ENCODE results near the gene KCNE1. TPM values are rescaled to one million over a fixed set of nuclear protein-coding genes. Genes with fewer than 3 reads are reported as not detected.

The KCNE1 gene
- total RNA-seq, 1 experiment from 2014 or later, result 0.14 TPM

- no TSS peak for BruUV-seq (replicated peaks)
- H3K36me3 Mint-ChIP-seq (ENCODE audit: insufficient read depth, unreplicated experiment), result no peaks in the 10 kb centered on the region
- H3K9me3 Mint-ChIP-seq (ENCODE audit: unreplicated experiment), result peaks cover 7% of the 10 kb centered on the region
- ChIA-PET CTCF (interaction anchor here (0.9 to 1.4 kb wide), 4 partner anchors 11 to 75 kb away, joined by 3 to 6 read pairs (median 4); no protein-coding TSS in a partner anchor), POLR2A (no interaction called here)
- no peak for TF ChIP-seq CTCF (IDR thresholded peaks at IDR 0.05; ENCODE audit: unreplicated experiment)
- H3K4me1 Mint-ChIP-seq (ENCODE audit: insufficient read depth, unreplicated experiment), result peaks cover 6% of the 10 kb centered on the region
- H3K27me3 Mint-ChIP-seq (ENCODE audit: insufficient read depth, unreplicated experiment), result no peaks in the 10 kb centered on the region
- intact Hi-C loops (cut with micrococcal nuclease), result loop anchor here (10.0 kb wide), 1 partner anchor 62 kb away; no protein-coding TSS in a partner anchor
- no peak overlapping the region for H3K4me3 Mint-ChIP-seq (ENCODE audit: unreplicated experiment)
- H3K27ac Mint-ChIP-seq (ENCODE audit: low read depth, unreplicated experiment), result no peak overlapping the region
- DNase-seq (ENCODE audit: unreplicated experiment), result no peak
These were observed 31.0 kb upstream of the KCNE1 start for GRCh38 chr21:34543017-34543416.

DNA sequence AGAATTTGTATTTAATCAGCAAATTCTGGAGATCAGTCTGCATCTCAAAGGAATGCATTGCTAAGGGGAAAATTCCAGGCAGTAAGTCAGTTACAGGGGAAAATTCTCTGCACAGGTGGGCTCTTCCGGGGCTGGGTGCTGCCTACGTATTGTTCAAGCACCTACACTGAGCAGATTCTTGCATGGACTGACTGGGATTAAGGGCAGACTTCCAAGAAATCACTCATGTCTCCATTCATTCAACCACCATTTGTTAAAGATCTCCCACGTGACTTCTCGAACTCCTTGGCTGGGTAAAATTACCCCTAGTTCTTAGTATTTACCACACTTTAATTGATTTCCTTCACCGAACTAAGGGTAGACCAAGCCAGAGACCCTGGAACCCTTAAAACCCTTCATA, 28.2 kb upstream of the KCNE1 start:
- Mint-ChIP-seq H3K4me1 (ENCODE audit: insufficient read depth, unreplicated experiment) (no peaks in the 10 kb centered on the region), H3K27me3 (ENCODE audit: insufficient read depth, unreplicated experiment) (no peaks in the 10 kb centered on the region), H3K4me3 (ENCODE audit: unreplicated experiment) (no peak overlapping the region), H3K27ac (ENCODE audit: low read depth, unreplicated experiment) (no peak overlapping the region), H3K36me3 (ENCODE audit: insufficient read depth, unreplicated experiment) (peaks cover 5% of the 10 kb centered on the region), H3K9me3 (ENCODE audit: unreplicated experiment) (peaks cover 7% of the 10 kb centered on the region)
- POLR2A ChIA-PET, result no interaction called here
- no TSS peak for BruUV-seq (replicated peaks)
- DNase-seq (ENCODE audit: unreplicated experiment), result no peak
- intact Hi-C loops (cut with micrococcal nuclease), result loop anchor here (10.0 kb wide), 1 partner anchor 65 kb away; no protein-coding TSS in a partner anchor
- TF ChIP-seq CTCF (IDR thresholded peaks at IDR 0.05; ENCODE audit: unreplicated experiment), result no peak
- CTCF ChIA-PET, result no interaction called here

DNA sequence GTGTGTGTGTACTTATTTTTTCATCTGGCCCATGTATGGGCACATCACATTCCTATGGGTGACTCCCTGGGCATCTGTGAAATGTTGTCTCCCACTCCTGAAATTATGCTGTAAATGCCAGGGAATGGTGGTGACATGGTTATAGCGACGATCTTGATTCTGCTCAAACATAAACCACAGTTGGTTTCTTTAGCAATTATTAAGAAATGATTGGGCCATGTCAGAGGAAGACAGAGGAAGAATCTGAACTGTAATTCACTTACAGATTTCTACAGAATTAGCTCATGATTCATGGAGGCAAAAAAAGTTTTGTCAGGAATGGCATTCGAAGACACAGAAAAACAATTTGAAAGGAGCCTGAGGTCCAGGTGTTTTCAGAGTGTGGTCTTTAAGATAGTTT, 25.8 kb upstream of the KCNE1 start:
- POLR2A ChIA-PET, result no interaction called here
- no peak for TF ChIP-seq CTCF (IDR thresholded peaks at IDR 0.05; ENCODE audit: unreplicated experiment)
- Mint-ChIP-seq H3K4me1 (ENCODE audit: insufficient read depth, unreplicated experiment) (no peaks in the 10 kb centered on the region), H3K36me3 (ENCODE audit: insufficient read depth, unreplicated experiment) (peaks cover 5% of the 10 kb centered on the region), H3K27me3 (ENCODE audit: insufficient read depth, unreplicated experiment) (no peaks in the 10 kb centered on the region), H3K27ac (ENCODE audit: low read depth, unreplicated experiment) (no peak overlapping the region), H3K4me3 (ENCODE audit: unreplicated experiment) (no peak overlapping the region), H3K9me3 (ENCODE audit: unreplicated experiment) (peaks cover 1% of the 10 kb centered on the region)
- intact Hi-C loops (cut with micrococcal nuclease), result no loop called here
- no TSS peak for BruUV-seq (replicated peaks)
- no peak for DNase-seq (ENCODE audit: unreplicated experiment)
- CTCF ChIA-PET, result interaction anchor here (0.6 to 1.2 kb wide), 2 partner anchors 65 to 1999 kb away, joined by 3 read pairs; no protein-coding TSS in a partner anchor

DNA sequence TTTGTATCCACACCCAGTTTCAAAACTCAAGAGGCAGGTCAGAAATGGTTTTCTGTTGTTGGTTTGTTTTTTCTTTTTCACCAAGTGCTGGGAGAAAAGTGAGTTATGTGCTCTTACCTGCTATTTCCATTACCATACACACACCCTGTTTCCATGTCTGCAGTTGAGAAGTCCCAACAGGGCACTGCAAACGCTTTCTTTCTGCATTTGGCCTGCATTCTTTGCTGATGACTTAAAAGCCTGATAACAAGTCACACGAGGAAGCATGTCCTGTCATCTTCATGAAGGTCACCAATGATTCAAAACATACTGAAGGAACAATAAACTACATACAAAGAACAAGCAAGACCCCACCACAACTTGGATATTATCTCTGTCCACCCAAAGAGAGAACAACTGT, 24.8 kb upstream of the KCNE1 start:
- Mint-ChIP-seq H3K27me3 (ENCODE audit: insufficient read depth, unreplicated experiment) (no peaks in the 10 kb centered on the region), H3K27ac (ENCODE audit: low read depth, unreplicated experiment) (no peak overlapping the region), H3K4me3 (ENCODE audit: unreplicated experiment) (no peak overlapping the region), H3K4me1 (ENCODE audit: insufficient read depth, unreplicated experiment) (no peaks in the 10 kb centered on the region), H3K9me3 (ENCODE audit: unreplicated experiment) (no peaks in the 10 kb centered on the region), H3K36me3 (ENCODE audit: insufficient read depth, unreplicated experiment) (peaks cover 5% of the 10 kb centered on the region)
- no peak for TF ChIP-seq CTCF (IDR thresholded peaks at IDR 0.05; ENCODE audit: unreplicated experiment)
- BruUV-seq (replicated peaks), result no TSS peak
- CTCF ChIA-PET, result no interaction called here
- no peak for DNase-seq (ENCODE audit: unreplicated experiment)
- POLR2A ChIA-PET, result no interaction called here
- intact Hi-C loops (cut with micrococcal nuclease), result no loop called here
